Measurements from ENCODE around the gene LOC128125822.

GRCh38 chr6:63579937-63580703, 7.8 kb downstream of the LOC128125822 start:
- TF ChIP-seq CTCF (IDR thresholded peaks at IDR 0.05; ENCODE audit: low read depth, low read length) (no peak), EZH2phosphoT487 (IDR thresholded peaks at IDR 0.05; ENCODE audit: low read depth) (no peak)
